B cell (primary cell): ENCODE measurements around the gene PALM. TPM values are rescaled to one million over a fixed set of nuclear protein-coding genes. Genes with fewer than 3 reads are reported as not detected.
"Not testable (repeated sequence)": the region's sequence is repeated elsewhere in the genome, so short reads cannot be mapped to it uniquely, and the experiment has no call there.

Experiments
- ATAC-seq: fragments of 200-7000 bp; cut with Tn5 transposase; one replicate; pipeline ENCODE4 v1.10.0; 2021; ENCODE audit warnings: low read depth, mild to moderate bottlenecking, moderate number of reproducible peaks, moderate library complexity
- CTCF ChIA-PET: fragments of 350-600 bp; sonication (Branson Sonifier 250); formaldehyde crosslinking; loops from one replicate; lab custom pipeline; 2021; ENCODE audit warnings: antibody characterized with exemption, inconsistent platforms; lab: Charles Lee
- POLR2A ChIA-PET: fragments of 350-600 bp; sonication (Branson Sonifier 250); formaldehyde crosslinking; loops from one replicate; lab custom pipeline; 2021; ENCODE audit warnings: antibody characterized with exemption; lab: Charles Lee
- DNase-seq: peaks from one replicate; pipeline ENCODE4 v3.0.0; 2013
- H2AFZ ChIP-seq: 2 replicates; pipeline ENCODE4 v1.6.1; 2012; ENCODE audit warnings: mild to moderate bottlenecking, low read depth, low read length; ENCODE audit not compliant: insufficient read depth, poor library complexity, severe bottlenecking
- H3K27ac ChIP-seq, 2 donors: 1 replicate in 1 of 2; 2 replicates in 1 of 2; pipeline ENCODE4 v1.5.1; 2012 to 2013; ENCODE audit warnings: low read length in 2 of 2, mild to moderate bottlenecking in 2 of 2, moderate library complexity in 1 of 2
- H3K27me3 ChIP-seq, 4 experiments: fragments of 200-600 bp in 1 of 4; sonication (generic) in 1 of 4; replicated peaks in 1 of 4; 1 replicate in 2 of 4; 2 replicates in 2 of 4; pipeline versions ENCODE4 v1.6.1 to v1.7.0; 2013 to 2016; ENCODE audit warnings: low read length in 3 of 4, mild to moderate bottlenecking in 2 of 4, mixed read lengths in 1 of 4, moderate library complexity in 1 of 4; ENCODE audit not compliant: insufficient read depth in 4 of 4, control insufficient read depth in 3 of 4; ENCODE audit errors: control extremely low read depth in 1 of 4
- H3K36me3 ChIP-seq, 2 experiments: replicated peaks in 1 of 2; 1 replicate in 1 of 2; 2 replicates in 1 of 2; pipeline versions ENCODE4 v1.6.1 to v1.7.1; 2013; ENCODE audit warnings: low read length in 1 of 2; ENCODE audit not compliant: insufficient read depth in 2 of 2, control insufficient read depth in 1 of 2; ENCODE audit errors: control extremely low read depth in 1 of 2, extremely low read depth in 1 of 2
- H3K4me1 ChIP-seq, 2 donors: fragments of 200-600 bp in 1 of 2; sonication (generic) in 1 of 2; 1 replicate in 1 of 2; 2 replicates in 1 of 2; pipeline versions ENCODE4 v1.5.1 to v1.6.1; 2013 to 2017; ENCODE audit warnings: low read length in 2 of 2; ENCODE audit not compliant: control insufficient read depth in 2 of 2, insufficient read depth in 2 of 2
- H3K4me2 ChIP-seq: replicated peaks from 2 replicates; pipeline ENCODE3; 2012; ENCODE audit warnings: mild to moderate bottlenecking, low read depth, low read length; ENCODE audit not compliant: poor library complexity, severe bottlenecking
- H3K4me3 ChIP-seq, 5 experiments: fragments of 200-600 bp in 1 of 5; sonication (generic) in 1 of 5; 1 replicate in 3 of 5; 2 replicates in 2 of 5; pipeline versions ENCODE4 v1.5.1 to v1.7.0; 2011 to 2016; ENCODE audit warnings: low read length in 4 of 5, mild to moderate bottlenecking in 4 of 5, low read depth in 2 of 5, control low read depth in 1 of 5, moderate library complexity in 1 of 5; ENCODE audit not compliant: insufficient read depth in 1 of 5; ENCODE audit errors: control extremely low read depth in 1 of 5, extremely low read depth in 1 of 5
- H3K79me2 ChIP-seq: fragments of 200-600 bp; sonication (generic); one replicate; pipeline ENCODE4 v1.6.0; 2016; ENCODE audit warnings: low read length; ENCODE audit not compliant: control insufficient read depth, insufficient read depth
- H3K9ac ChIP-seq: fragments of 200-600 bp; sonication (generic); 2 replicates; pipeline ENCODE4 v1.6.1; 2017; ENCODE audit warnings: mild to moderate bottlenecking, low read length, moderate library complexity
- H3K9me3 ChIP-seq, 3 donors: one replicate each; pipeline versions ENCODE4 v1.6.1 to v1.7.1; 2013; ENCODE audit warnings: low read length in 2 of 3; ENCODE audit not compliant: control insufficient read depth in 2 of 3, insufficient read depth in 1 of 3; ENCODE audit errors: control extremely low read depth in 1 of 3
- H4K20me1 ChIP-seq: 2 replicates; pipeline ENCODE4 v1.6.0; 2012; ENCODE audit warnings: mild to moderate bottlenecking, low read length; ENCODE audit not compliant: insufficient read depth, control insufficient read depth, poor library complexity, severe bottlenecking
- H3K27ac Mint-ChIP-seq: one replicate; pipeline ENCODE4 v1.8.0; 2021; ENCODE audit warnings: mixed read lengths
- H3K27me3 Mint-ChIP-seq: one replicate; pipeline ENCODE4 v1.8.0; 2021; ENCODE audit warnings: mixed read lengths
- H3K4me1 Mint-ChIP-seq: one replicate; pipeline ENCODE4 v1.8.0; 2021; ENCODE audit warnings: mixed read lengths
- H3K4me3 Mint-ChIP-seq: one replicate; pipeline ENCODE4 v1.8.0; 2021; ENCODE audit warnings: mixed read lengths
- H3K9me3 Mint-ChIP-seq: one replicate; pipeline ENCODE4 v1.8.0; 2022; ENCODE audit warnings: mixed read lengths; ENCODE audit not compliant: insufficient read depth
- CTCF ChIP-seq: fragments of 200-600 bp; IDR thresholded peaks from one replicate; pipeline ENCODE4 v1.8.0; 2022; ENCODE audit warnings: antibody characterized with exemption, mild to moderate bottlenecking
- EZH2 ChIP-seq: IDR thresholded peaks from 2 replicates; pipeline ENCODE4 v1.6.1; 2012; ENCODE audit warnings: borderline replicate concordance, low read depth, mild to moderate bottlenecking, moderate library complexity, low read length; ENCODE audit not compliant: insufficient read depth, poor library complexity, severe bottlenecking
- WGBS: methylation state at CpG from one replicate; pipeline ENCODE4 v1.1.5; 2013; ENCODE audit warnings: missing lambda C conversion rate; ENCODE audit not compliant: insufficient coverage; 5-methylcytosine and 5-hydroxymethylcytosine counted together
- intact Hi-C: fragments of 100-400 bp; cut with micrococcal nuclease; formaldehyde crosslinking; loops from one replicate; pipeline ENCODE4 v1.10.0; 2022
- polyA plus RNA-seq: library from polyadenylated mRNA; depleted of rRNA; stranded (reverse); fragments of >200 nt; gene quantifications from 2 replicates; pipeline ENCODE4 v1.2.3, GENCODE V29; 2012
- total RNA-seq, 2 donors: library from RNA; stranded (reverse); fragments of 120-200 nt in 1 of 2; gene quantifications; 1 replicate in 1 of 2; 2 replicates in 1 of 2; pipeline versions ENCODE4 v1.2.3 to v1.2.4, GENCODE V29; 2013 to 2022

The PALM gene
- total and polyA plus RNA-seq, 2 donors (not counting 1 experiment from before 2014, with no cell fraction given), result 0.15 TPM; not detected in 1

- H3K4me3 ChIP-seq, H3K27ac Mint-ChIP-seq, ATAC-seq, DNase-seq, H3K27ac ChIP-seq, H4K20me1 ChIP-seq, H3K9ac ChIP-seq, H3K9me3 Mint-ChIP-seq, H3K4me2 ChIP-seq, H3K36me3 ChIP-seq, POLR2A ChIA-PET, H3K4me1 ChIP-seq, H3K79me2 ChIP-seq, CTCF ChIA-PET, H2AFZ ChIP-seq, H3K4me3 Mint-ChIP-seq, intact Hi-C loops: not testable (repeated sequence)
- peaks cover 18% of the 10 kb centered on the region for H3K27me3 Mint-ChIP-seq
- H3K9me3 ChIP-seq, result peaks cover 0 to 33% (median 2%) of the 10 kb centered on the region in 3 donors
- H3K4me1 Mint-ChIP-seq, result peaks cover 12% of the 10 kb centered on the region
- WGBS, result 61% methylated on average over 4 of the region's 6 CpGs
- H3K27me3 ChIP-seq, result peaks cover 0 to 35% (median 4%) of the 10 kb centered on the region in 4 experiments
These were observed 5.9 kb upstream of the PALM start for GRCh38 chr19:702847-703246.

- peaks cover 1% of the 10 kb centered on the region for H3K9me3 Mint-ChIP-seq
- H4K20me1 ChIP-seq, result no peaks in the 10 kb centered on the region
These were observed 5.4 kb upstream of the PALM start for GRCh38 chr19:703329-703650.

More at GRCh38 chr19:703329-703650, 5.4 kb upstream of the PALM start:
- ChIA-PET CTCF (interaction anchor here (1.6 kb wide), 1 partner anchor 31 kb away, joined by 4 read pairs; no protein-coding TSS in a partner anchor), POLR2A (no interaction called here)
- Histone ChIP-seq H3K36me3 (no peaks in the 10 kb centered on the region), H3K9me3 (peaks cover 0 to 37% (median 2%) of the 10 kb centered on the region in 3 donors), H3K27me3 (peaks cover 0 to 35% (median 5%) of the 10 kb centered on the region in 4 experiments), H3K4me2 (peak overlapping the region; percentile 42), H3K4me3 (no peak overlapping the region), H3K27ac (no peak overlapping the region), H3K9ac (no peak overlapping the region), H3K4me1 (peaks cover 10% of the 10 kb centered on the region in 2 donors), H3K79me2 (no peaks in the 10 kb centered on the region), H2AFZ (no peak overlapping the region)
- ATAC-seq (peak; percentile 23), DNase-seq (no peak)
- intact Hi-C loops, result no loop called here
- Mint-ChIP-seq H3K27me3 (peaks cover 22% of the 10 kb centered on the region), H3K27ac (no peak overlapping the region), H3K4me1 (peaks cover 12% of the 10 kb centered on the region), H3K4me3 (peak overlapping the region; percentile 47)
- WGBS, result 8% methylated on average over 4 of the region's 4 CpGs
- TF ChIP-seq EZH2 (no peak), CTCF (no peak)
